ENCODE measurements around the gene KANSL1L. TPM values are rescaled to one million over a fixed set of nuclear protein-coding genes. Genes with fewer than 3 reads are reported as not detected.

KANSL1L gene
- total and polyA plus RNA-seq, 8 donors: 2.6 to 128 (median 19.6) TPM

GRCh38 chr2:210170446-210171303 lies 534 bp downstream of the KANSL1L start:
- Histone ChIP-seq H3K36me3 (no peaks in the 10 kb centered on the region), H3K9me3 (no peaks in the 10 kb centered on the region), H3K4me1 (peaks cover 30 to 58% (median 38%) of the 10 kb centered on the region in 4 donors), H3K27ac (peak overlapping the region; percentile 100), H3K27me3 (no peaks in the 10 kb centered on the region), H3K4me3 (peak overlapping the region; percentile 66 to 93 (median 80))
- DNase-seq: peak; percentile 97 to 99
- TF ChIP-seq POLR2AphosphoS5 (IDR thresholded peaks at IDR 0.05) (peak; percentile 90 to 96 (median 93)), POLR2A (IDR thresholded peaks at IDR 0.05) (peak in 2 of 4 donors; percentile 54 to 81)
- TF ChIP-seq, protein P1, sequence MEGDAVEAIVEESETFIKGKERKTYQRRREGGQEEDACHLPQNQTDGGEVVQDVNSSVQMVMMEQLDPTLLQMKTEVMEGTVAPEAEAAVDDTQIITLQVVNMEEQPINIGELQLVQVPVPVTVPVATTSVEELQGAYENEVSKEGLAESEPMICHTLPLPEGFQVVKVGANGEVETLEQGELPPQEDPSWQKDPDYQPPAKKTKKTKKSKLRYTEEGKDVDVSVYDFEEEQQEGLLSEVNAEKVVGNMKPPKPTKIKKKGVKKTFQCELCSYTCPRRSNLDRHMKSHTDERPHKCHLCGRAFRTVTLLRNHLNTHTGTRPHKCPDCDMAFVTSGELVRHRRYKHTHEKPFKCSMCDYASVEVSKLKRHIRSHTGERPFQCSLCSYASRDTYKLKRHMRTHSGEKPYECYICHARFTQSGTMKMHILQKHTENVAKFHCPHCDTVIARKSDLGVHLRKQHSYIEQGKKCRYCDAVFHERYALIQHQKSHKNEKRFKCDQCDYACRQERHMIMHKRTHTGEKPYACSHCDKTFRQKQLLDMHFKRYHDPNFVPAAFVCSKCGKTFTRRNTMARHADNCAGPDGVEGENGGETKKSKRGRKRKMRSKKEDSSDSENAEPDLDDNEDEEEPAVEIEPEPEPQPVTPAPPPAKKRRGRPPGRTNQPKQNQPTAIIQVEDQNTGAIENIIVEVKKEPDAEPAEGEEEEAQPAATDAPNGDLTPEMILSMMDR (IDR thresholded peaks at IDR 0.05): no peak
- intact Hi-C loops (cut with DNase I; ENCODE audit: low total_unique reads): no loop called here
- WGBS, 5 donors: 0 to 1% (median 0%) methylated on average over 14 to 64 of the region's 64 CpGs

GRCh38 chr2:210170196-210170445 lies 1.1 kb downstream of the KANSL1L start:
- 0% methylated on average over 6 of the region's 6 CpGs for WGBS, 5 donors
- Histone ChIP-seq H3K4me3 (peak overlapping the region; percentile 66 to 93 (median 80)), H3K9me3 (no peaks in the 10 kb centered on the region), H3K27ac (peak overlapping the region; percentile 91 to 100 (median 100)), H3K36me3 (no peaks in the 10 kb centered on the region), H3K27me3 (no peaks in the 10 kb centered on the region), H3K4me1 (peaks cover 31 to 61% (median 41%) of the 10 kb centered on the region in 4 donors)
- DNase-seq: no peak
- TF ChIP-seq, protein P1 (IDR thresholded peaks at IDR 0.05): no peak
- TF ChIP-seq POLR2AphosphoS5 (IDR thresholded peaks at IDR 0.05) (no peak), EP300 (IDR thresholded peaks at IDR 0.05) (no peak), POLR2A (IDR thresholded peaks at IDR 0.05) (no peak)
- intact Hi-C loops (cut with DNase I; ENCODE audit: low total_unique reads): no loop called here

- peaks cover 31 to 61% (median 44%) of the 10 kb centered on the region in 4 donors for H3K4me1 ChIP-seq
- H3K36me3 ChIP-seq: no peaks in the 10 kb centered on the region
- WGBS, 5 donors: 11 to 18% (median 13%) methylated on average over 6 of the region's 6 CpGs
- H3K9me3 ChIP-seq: no peaks in the 10 kb centered on the region
- TF ChIP-seq POLR2AphosphoS5 (IDR thresholded peaks at IDR 0.05): peak in 2 of 3 donors; percentile 49 to 57
- TF ChIP-seq POLR2A (IDR thresholded peaks at IDR 0.05): no peak
- TF ChIP-seq EP300 (IDR thresholded peaks at IDR 0.05): no peak
- TF ChIP-seq, protein P1 (IDR thresholded peaks at IDR 0.05): no peak
- no peaks in the 10 kb centered on the region for H3K27me3 ChIP-seq
- H3K4me3 ChIP-seq: peak overlapping the region; percentile 66 to 93 (median 80)
- DNase-seq: peak in 1 of 2 donors; percentile 52
- H3K27ac ChIP-seq: peak overlapping the region; percentile 91 to 100 (median 100)
- intact Hi-C loops (cut with DNase I; ENCODE audit: low total_unique reads): no loop called here
These were observed 1.6 kb downstream of the KANSL1L start for GRCh38 chr2:210169516-210170195.

- Histone ChIP-seq H3K36me3 (no peaks in the 10 kb centered on the region), H3K27ac (peak overlapping the region in 4 of 5 donors; percentile 3 to 100 (median 100)), H3K9me3 (no peaks in the 10 kb centered on the region), H3K4me3 (no peak overlapping the region), H3K4me1 (peaks cover 31 to 62% (median 48%) of the 10 kb centered on the region in 4 donors), H3K27me3 (no peaks in the 10 kb centered on the region)
- intact Hi-C loops (cut with DNase I; ENCODE audit: low total_unique reads): no loop called here
- TF ChIP-seq POLR2A (IDR thresholded peaks at IDR 0.05): no peak
- TF ChIP-seq POLR2AphosphoS5 (IDR thresholded peaks at IDR 0.05): no peak
- TF ChIP-seq, protein P1 (IDR thresholded peaks at IDR 0.05): no peak
- no peak for TF ChIP-seq EP300 (IDR thresholded peaks at IDR 0.05)
- WGBS, 5 donors: 5 to 18% (median 7%) methylated on average over 1 of the region's 1 CpG
- no peak for DNase-seq
These were observed 4.0 kb downstream of the KANSL1L start for GRCh38 chr2:210167227-210167626.
